HG02763 (cell line): ENCODE measurements around the gene EMILIN3.

Experiments
- ATAC-seq: cut with Tn5 transposase; IDR thresholded peaks from one replicate; pipeline ENCODE4 v1.9.1; 2021; ENCODE audit warnings: mild to moderate bottlenecking, moderate library complexity; ENCODE audit not compliant: unreplicated experiment

EMILIN3 gene

DNA sequence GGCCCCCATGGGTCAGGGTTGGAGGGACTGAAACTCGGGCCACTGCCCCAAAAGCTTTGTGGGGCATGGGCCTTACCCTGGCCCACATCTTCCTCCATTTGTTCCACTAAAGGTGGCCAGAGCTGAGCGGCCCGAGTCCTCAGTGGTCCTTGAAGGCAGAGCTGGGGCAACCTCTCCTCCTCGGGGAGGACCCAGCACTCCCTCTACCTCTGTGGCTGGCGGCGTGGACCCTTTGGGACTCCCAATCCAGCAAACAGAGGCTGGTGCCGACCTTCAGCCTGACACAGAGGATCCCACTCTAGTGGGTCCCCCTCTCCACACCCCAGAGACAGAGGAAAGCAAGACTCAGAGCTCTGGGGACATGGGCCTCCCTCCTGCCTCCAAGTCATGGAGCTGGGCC, 16.7 kb downstream of the EMILIN3 start:
- no peak for ATAC-seq

DNA sequence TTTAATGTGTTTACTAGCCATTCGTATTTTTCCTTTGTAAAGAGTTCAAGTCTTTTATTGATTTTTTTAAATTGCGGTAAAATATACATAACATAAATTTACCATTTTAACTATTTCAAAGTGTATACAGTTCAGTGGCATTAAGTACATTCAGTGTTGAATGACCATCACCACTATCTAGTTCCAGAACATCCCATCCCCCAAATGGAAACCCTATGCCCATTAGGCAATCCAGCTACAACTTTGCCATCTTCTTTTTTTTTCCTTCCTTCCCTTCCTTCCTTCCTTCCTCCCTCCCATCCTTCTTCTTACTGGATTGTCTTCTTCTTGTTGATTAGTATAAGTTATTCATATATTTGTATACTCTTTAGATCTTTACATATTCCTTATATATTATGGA, 17.4 kb downstream of the EMILIN3 start:
- no peak for ATAC-seq

DNA sequence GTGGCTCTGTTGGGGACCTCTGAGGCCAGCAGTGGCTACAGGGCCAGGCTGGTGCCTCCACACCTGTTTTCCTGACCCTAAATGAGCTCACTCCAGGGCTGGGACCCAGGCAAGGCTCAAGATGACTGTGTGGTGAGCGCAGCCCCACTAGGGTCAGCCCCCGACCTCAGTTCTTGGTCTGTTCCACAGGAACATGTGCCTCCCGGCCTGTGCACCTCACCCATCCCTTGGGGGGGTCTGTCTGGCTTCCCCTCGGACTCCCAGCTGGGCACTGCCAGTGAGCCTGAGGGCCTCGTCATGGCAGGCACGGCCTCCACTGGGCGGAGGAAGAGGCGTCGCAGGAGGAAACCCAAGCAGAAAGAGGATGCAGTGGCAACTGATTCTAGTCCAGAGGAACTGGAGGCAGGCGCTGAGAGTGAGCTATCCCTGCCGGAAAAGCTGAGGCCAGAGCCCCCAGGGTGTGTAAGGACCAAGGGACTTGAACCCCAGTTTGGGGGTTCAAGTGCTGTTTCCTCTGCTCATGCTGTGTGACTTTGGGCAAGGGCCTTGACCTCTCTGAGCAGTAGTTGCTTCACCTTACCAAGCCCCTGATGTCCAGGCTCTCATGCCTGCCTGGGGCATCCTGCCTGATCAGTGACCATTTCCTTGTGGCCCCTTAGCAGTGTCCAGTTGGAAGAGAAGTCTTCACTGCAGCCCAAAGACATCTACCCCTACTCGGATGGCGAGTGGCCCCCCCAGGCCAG, 18.0 kb downstream of the EMILIN3 start:
- ATAC-seq = no peak

DNA sequence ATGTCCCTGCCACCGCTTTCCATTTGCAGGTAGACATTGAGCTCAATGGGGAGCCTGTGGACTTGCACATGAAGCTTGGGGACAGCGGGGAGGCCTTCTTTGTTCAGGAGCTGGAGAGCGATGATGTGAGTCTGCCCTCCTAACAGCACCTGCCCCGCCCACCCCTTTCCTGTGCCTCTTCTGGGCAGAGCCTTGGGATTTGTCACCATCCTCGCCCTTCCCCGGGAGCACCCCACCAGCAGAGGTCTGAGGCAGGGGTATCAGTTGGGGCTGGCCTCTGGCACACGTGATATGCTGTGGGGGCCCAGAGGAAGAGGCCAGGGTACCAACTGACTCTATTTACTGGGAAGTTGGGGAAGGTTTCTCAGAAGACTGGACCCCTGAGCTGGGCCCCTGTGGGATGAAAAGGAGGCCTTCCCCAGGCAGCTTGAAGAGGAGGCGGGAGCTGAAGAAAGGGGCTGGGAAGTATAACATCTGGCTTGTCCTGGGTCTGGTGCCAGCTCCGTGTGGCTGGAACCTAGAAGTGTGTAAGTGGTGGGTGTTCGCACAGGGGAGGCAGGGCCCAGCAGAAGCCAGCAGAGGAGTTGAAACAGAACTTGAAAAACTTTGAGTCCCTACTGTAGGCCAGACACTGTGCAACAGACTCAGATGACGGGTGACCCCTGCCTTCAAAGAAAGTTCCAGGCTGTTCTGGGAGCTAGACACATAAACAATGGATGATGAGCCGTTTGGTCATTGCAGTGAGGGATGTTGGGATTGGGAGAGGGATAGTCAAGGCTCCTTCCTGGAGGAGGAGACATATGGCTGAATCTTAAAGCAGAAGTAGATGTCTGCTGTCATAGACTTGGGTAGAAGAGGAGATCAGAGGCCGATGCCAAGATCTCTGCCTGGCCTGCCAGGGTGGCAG, 18.8 kb downstream of the EMILIN3 start:
- ATAC-seq = no peak

DNA sequence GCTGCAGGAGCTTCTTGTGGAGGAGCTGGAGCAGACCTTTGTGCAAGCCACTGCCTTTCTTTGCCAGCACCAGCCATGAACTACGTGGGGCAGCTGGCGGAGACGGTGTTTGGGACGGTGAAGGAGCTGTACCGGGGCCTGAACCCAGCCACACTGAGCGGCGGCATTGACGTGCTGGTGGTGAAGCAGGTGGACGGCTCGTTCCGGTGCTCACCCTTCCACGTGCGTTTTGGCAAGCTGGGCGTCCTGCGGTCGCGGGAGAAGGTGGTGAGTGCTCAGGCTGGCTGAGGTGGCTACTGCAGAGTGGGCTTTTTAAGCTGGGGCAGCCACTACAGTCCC, 20.9 kb downstream of the EMILIN3 start:
- no peak for ATAC-seq

DNA sequence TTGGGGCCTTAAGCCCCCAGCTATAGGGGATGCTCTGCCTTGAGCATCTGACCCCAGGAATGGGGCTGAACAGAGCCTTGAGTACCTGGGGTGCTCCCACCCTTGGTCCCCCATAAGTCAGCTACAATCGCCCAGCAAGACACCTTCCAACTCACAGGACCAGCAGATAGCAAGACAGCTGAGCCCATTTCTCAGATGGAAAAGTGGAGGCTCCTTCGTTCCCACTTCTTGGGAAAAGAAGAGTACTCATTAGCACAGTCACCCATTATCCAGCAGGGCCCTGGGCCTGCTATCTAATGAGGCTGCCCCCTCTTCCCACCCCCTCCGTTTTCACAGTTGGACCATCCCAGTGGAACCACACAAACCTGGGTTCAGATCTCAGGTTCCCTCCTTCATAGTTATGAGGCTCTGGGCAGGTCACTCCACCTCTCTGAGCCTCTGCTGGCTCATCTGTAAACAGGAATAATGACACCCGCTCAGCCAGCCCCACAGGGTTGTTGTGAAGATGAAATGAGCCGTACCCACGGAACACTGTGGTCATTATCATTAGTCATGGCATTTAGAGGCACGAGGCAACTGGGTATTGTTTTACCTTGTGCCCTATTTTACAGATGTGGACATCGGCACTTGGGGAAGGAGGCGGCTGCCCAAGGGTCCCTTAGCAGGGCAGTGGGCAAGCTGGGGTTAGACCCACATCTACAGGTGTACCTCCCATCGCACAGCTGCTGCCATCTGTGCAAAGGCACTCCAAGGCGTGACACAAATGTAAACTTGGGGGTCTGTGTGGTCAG, 21.5 kb downstream of the EMILIN3 start:
- no peak for ATAC-seq

DNA sequence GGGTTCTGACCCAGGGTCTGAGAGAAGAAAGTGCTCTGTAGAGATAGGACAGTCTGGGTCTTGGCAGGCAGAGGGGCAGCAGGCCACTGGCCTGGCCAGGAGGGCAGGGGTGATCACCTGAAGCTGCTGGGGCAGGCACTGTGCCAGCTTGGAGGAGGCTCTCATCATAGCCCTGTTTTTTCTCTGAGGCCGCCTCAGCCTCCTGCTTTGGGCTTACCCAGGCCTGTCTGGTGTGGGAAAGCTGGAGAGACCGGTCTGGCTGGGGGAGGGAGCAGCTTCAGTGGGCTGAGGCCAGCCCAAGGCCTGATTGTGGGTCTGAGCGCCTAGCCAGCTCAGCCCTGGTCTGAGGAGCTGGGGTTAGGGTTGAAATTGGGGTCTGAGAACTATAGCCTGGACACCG, 22.1 kb downstream of the EMILIN3 start:
- ATAC-seq = no peak

DNA sequence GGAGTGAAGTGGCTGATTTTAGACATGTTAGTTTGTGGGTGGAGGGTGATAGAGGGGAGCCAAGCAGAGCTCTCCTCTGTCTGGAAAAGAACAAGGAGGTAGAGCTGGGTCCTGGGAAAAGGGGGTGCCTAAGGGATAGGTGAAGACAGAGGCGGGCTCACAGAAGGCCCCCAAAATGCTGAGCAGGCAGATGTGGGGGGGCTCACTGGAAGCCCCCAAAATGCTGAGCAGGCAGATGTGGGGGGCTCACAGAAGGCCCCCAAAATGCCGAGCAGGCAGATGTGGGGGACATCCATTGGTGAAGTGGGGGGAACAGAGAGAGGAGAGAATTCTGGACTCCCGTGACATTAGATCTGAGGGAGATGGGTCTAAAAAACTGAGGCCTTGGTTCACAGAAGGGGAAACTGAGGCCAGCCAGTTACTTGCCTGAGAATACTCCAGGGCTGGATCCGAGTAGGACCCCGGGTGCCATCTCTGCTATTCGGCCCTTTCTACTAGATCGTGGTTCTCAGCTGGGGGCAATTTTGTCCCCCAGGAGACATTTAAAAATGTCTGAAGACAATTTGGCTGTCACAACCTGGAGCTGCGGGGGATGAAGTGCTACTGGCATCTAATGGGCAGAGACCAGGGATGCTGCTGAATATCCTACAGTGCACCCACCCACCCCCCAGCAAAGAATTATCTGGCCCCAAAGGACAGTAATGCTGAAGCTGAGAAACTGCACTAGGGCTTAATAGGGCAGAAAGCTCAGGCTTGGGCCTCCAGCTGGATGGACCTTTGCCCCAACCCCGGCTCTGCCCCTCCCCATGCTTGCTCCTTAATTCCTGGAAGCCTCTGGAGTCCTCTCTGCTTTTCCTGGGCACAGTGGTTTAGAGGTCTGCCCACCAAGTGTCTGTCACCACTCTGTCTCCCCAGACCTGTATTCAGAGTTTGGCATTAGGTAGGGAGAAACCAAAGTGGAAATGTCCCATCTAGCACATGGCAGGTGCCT, 23.8 kb downstream of the EMILIN3 start:
- no peak for ATAC-seq

DNA sequence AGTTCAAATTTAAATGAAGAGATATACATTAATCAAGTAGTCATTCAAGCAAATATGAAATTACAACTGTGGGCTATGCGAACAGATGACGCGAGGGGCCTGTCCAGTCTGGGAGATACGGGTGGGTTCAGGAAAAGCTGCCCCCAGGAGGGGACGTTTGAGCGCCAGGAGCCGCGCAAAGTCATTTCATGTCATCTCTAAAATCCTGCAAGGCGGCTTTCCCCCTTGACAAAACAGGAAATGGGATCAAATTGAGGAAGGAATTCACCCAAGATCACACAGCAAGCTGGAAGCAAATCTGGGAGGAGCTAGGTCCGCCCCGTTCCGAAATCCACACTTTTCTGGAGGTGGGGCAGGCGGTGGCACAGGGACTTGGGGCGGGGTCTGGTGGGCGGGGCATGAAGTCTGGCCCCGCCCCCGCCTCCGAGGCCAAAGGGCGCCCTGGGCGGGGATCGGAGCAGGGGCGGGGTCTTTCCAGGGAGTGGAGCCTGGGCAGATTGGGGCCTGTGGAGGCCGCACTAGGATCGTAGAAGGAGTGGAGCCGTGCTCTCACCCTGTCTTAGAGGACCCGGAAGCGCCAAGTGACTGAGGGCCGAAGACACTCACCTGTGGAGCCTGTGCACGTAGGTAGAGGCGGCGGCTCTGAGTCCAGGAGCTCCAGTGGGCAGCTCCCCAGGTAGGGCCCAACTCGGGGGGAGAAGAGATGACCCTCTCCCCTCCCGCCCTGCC, 26.1 kb downstream of the EMILIN3 start, which contains the start of gene LPIN3:
Gene LPIN3 (plus strand): TSS at position 495 of the 729 bp plus-strand sequence. CDS start 4,983 bp downstream, outside the sequence.
- ATAC-seq = no peak

DNA sequence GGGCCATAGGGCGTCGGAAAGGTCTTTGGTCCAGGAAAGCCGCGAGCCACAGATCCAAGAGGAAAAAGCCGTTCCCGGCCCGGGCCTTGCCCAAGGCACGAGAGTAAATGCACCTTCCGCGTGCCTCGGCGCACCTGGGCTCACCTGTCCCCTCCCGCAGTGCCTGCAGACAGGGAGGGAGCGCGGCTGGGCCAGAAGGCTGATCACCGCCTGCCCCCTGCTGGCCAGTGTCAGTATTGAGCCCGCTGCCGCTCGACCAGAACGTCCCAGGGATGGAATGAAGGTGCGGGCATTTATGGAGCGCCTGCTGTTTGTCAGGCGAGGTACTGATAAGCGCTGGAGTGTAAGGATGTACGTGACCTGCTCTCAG, 26.7 kb downstream of the EMILIN3 start:
- ATAC-seq = peak; percentile 63

DNA sequence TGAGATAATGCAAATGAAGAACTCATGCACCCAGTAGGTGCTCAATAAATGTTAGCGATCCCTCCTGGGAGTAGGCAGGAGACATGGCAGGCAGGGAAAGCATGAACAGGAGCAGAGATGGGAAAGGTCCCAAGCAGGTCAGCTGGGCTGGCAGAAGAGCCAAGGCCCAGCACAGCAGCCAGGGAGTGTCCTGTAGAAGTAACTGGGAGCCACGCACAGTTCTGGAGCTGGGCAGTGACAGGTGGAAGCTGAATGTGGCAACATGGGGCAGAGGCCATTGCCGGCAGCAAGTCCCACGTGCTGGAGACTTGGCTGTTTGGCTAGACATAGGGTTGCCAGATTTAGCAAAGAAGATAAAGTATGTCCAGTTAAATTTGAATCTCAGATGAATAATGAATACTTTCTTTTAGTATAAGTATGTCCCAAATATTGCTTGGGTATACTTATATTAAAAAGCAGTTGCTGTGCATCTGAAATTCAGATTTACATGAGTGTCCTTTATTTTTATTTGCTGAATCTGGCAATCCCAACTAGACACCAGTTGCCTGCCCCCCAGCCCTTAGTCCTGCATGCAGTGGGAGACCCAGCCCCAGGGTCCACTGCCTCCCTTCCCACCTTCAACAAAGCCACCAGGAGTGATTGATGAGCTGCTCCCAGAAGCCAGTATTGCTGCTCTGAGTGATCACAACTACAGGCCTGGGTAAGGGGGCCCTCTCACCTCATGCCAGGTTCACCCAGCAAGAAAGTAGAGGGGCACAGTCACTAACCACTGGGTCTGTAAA, 29.7 kb downstream of the EMILIN3 start:
- ATAC-seq = no peak

DNA sequence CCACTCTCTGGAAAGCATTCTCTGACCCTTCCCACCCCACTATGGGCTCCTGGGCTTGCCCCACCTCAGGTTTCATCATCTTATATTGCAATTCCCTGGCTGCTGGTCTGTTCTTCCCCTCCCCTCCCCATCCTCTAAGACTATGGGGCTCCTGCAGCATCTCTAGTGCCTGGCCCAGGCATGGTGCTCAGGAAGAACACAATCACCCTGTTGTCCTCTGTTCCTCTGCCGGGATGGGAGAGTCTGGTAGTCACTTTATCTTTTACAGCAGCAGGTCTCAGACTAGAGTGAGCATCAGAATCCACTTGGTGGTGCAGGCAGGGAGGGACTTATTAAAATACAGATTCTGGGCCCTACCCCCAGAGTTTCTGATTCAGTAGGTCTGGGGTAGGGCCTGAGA, 31.0 kb downstream of the EMILIN3 start:
- no peak for ATAC-seq

DNA sequence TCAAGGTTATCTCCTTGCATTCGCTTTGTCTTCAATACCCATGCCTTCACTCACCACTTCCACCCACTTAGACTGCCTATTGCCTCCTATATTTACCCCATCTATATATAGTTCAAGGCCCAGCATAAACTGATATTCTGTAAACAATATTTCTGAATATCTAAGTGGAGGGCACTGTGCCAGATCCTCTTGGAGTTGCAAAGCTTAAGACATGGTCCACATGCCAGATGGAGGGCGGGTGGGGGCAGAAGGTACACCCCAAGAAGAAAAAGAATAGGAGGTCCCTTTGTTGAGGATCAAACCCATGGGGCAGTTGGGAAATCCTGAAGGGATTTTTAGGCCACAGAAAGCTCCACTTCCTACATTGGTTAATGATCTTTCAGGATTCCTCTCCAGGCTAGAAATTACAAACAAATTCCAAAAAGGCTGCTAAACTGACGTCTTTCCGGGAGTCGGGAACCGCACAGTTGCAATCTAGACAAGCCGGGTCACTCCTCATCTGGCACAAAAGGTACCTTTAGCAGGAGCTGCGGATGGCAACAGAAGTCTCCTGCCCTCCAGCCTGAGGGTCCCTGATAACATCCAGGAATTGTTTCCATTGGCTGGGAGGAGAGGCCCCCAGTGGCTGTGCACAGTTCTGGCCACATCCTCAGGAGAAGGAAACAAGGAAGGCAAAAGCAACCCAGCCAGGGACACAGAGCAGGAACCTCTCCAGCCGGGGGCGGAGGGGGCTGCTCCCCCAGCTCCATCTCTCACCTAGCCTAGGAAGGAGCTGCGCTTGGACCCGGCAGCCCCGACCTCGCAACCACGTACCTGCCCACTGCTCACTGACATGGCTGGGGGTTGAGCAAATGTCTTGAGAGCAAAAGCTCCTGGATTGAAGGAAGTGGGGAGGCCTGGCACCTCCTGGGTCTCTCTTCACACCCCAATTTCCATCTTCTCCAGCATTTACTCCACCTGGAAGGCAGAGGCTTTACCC, 31.9 kb downstream of the EMILIN3 start:
- no peak for ATAC-seq

DNA sequence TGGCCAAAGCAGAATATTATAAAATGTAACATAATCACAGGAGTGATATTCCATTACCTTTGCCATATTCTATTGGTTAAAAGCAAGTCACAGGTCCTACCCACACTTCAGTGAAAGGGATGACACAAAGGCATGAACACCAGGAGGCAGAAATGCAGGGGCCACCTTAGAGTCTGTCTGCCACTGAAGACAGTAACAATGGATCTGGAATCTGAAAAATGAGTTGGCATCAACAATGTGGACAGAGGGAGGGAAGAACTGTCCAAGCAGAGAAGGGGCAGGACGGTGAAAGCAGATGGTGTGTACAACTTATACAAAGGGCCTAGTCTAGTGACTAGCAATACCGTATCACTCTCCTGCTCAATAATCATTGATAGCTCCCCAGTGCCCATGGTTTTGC, 32.6 kb downstream of the EMILIN3 start:
- ATAC-seq = no peak

DNA sequence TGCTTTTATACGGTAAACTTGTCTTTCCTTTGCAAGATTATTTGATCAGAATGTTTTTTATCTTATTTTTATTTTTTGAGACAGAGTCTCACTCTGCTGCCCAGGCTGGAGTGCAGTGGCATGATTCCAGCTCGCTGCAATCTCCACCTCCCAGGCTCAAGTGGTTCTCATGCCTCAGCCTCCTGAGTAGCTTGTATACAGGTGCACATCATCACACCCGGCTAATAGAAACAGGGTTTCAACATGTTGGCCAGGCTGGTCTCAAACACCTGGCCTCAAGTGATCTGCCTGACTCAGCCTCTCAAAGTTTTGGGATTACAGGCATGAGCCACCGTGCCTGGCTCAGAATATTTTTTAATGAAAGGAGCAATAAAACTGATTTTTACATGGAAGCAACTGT, 34.9 kb downstream of the EMILIN3 start:
- no peak for ATAC-seq

DNA sequence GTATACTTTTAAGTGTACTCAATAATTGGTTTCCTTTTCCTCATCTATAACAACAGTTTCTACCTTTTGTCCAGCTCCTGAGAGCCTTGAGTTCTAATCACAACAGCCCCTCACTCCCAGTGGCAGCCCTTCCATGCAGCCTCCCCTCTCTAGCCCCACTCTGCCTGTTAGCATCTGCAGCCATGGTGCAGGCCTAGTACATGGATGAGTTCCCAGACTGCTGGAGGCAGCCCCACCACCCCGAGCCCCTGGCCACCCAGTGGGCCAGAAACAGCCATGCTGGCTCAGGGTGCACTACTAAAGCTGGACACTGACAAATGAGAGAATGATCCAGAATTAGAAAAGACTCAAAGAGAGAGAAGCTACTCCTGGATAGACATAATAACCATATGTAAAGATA, 35.7 kb downstream of the EMILIN3 start:
- no peak for ATAC-seq

DNA sequence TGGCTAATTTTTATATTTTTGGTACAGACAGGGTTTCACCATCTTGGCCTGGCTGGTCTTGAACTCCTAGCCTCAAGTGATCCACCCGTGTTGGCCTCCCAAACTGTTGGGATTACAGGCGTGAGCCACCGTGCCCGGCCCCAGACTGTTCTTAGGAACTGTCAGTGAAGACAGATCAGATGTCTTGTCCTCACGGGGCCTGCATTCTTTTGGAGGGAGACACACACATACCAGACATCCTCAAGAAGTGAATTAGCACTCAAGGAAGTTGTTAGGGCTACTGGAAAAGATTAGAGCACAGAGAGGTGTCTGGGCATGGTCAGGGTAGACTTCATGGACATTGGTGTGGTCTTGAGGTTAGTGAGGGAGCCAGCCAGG, 36.3 kb downstream of the EMILIN3 start:
- ATAC-seq = no peak
